Endothelial cell of umbilical vein (primary cell): ENCODE data around the gene PRIM2. TPM values are rescaled to one million over a fixed set of nuclear protein-coding genes. Genes with fewer than 3 reads are reported as not detected.
"Not testable (repeated sequence)": the region's sequence is repeated elsewhere in the genome, so short reads cannot be mapped to it uniquely, and the experiment has no call there.

Experiments
- BruUV-seq: library from RNA; stranded (reverse); fragments of 400-500 nt; replicated peaks from 2 replicates; lab custom pipeline; 2021; lab: Mats Ljungman, UMichigan
- CTCF ChIA-PET: fragments of 300-600, 350-600 bp; sonication (Branson Sonifier 250); formaldehyde crosslinking; loops from one replicate; lab custom pipeline; 2021; ENCODE audit warnings: antibody characterized with exemption, inconsistent platforms; lab: Charles Lee
- POLR2A ChIA-PET: fragments of 300-600, 350-600 bp; sonication (Branson Sonifier 250); formaldehyde crosslinking; loops from one replicate; lab custom pipeline; 2021; ENCODE audit warnings: antibody characterized with exemption, inconsistent platforms; lab: Charles Lee
- DNase-seq: peaks from one replicate; pipeline ENCODE4 v3.0.0-alpha.2; 2011; ENCODE audit warnings: low read depth, low spot score
- FAIRE-seq: peaks from 2 replicates; lab custom pipeline; 2011; peaks lifted over from hg19 to GRCh38; lab: Jason Lieb, UNC
- H2AFZ ChIP-seq: 2 replicates; pipeline ENCODE4 v1.6.0; 2012; ENCODE audit warnings: low read depth, low read length, control low read depth, inconsistent platforms
- H3K27ac ChIP-seq: 2 replicates; pipeline ENCODE4 v1.5.1; 2011; ENCODE audit warnings: low read depth, mild to moderate bottlenecking, control low read depth, low read length, moderate library complexity; ENCODE audit not compliant: insufficient read depth
- H3K27me3 ChIP-seq, 2 experiments: 2 replicates each; pipeline versions ENCODE4 v1.6.0 to v1.6.1; 2011; ENCODE audit warnings: low read length in 2 of 2, mixed read lengths in 1 of 2; ENCODE audit not compliant: control insufficient read depth in 2 of 2, insufficient read depth in 2 of 2
- H3K36me3 ChIP-seq, 2 experiments: 2 replicates in 1 of 2; 3 replicates in 1 of 2; pipeline ENCODE4 v1.5.1; 2011; ENCODE audit warnings: low read length in 2 of 2, mild to moderate bottlenecking in 1 of 2, moderate library complexity in 1 of 2; ENCODE audit not compliant: control insufficient read depth in 2 of 2, insufficient read depth in 2 of 2; ENCODE audit errors: extremely low read depth in 1 of 2
- H3K4me1 ChIP-seq: 3 replicates; pipeline ENCODE4 v1.5.1; 2011; ENCODE audit warnings: mild to moderate bottlenecking, low read length; ENCODE audit not compliant: control insufficient read depth, insufficient read depth; ENCODE audit errors: extremely low read depth
- H3K4me2 ChIP-seq: 2 replicates; pipeline ENCODE4 v1.6.1; 2011; ENCODE audit warnings: low read length, control low read depth, mixed read lengths; ENCODE audit not compliant: insufficient read depth
- H3K4me3 ChIP-seq, 3 experiments: fragments of 200-600 bp in 1 of 3; sonication (generic), shearing (Covaris generic) in 1 of 3; replicated peaks in 1 of 3; 2 replicates each; pipeline ENCODE4 v1.5.1; 2011 to 2016; ENCODE audit warnings: control low read depth in 3 of 3, low read length in 3 of 3, mild to moderate bottlenecking in 2 of 3, inconsistent platforms in 1 of 3, low read depth in 1 of 3, moderate library complexity in 1 of 3; ENCODE audit not compliant: insufficient read depth in 1 of 3
- H3K79me2 ChIP-seq: 2 replicates; pipeline ENCODE4 v1.6.0; 2012; ENCODE audit warnings: low read length, inconsistent platforms; ENCODE audit not compliant: control insufficient read depth, insufficient read depth
- H3K9ac ChIP-seq: replicated peaks from 2 replicates; pipeline ENCODE3; 2011; ENCODE audit warnings: low read length, control low read depth; ENCODE audit not compliant: insufficient read depth; ENCODE audit errors: extremely low read depth
- H3K9me1 ChIP-seq: replicated peaks from 3 replicates; pipeline ENCODE4 v1.6.0; 2011; ENCODE audit warnings: mild to moderate bottlenecking, low read length; ENCODE audit not compliant: control insufficient read depth, insufficient read depth; ENCODE audit errors: extremely low read depth
- H3K9me3 ChIP-seq: replicated peaks from 2 replicates; pipeline ENCODE4 v1.5.1; 2012; ENCODE audit warnings: low read length, inconsistent platforms; ENCODE audit not compliant: control insufficient read depth, insufficient read depth
- H4K20me1 ChIP-seq: replicated peaks from 2 replicates; pipeline ENCODE3; 2011; ENCODE audit warnings: mild to moderate bottlenecking, low read length; ENCODE audit not compliant: control insufficient read depth, insufficient read depth; ENCODE audit errors: extremely low read depth
- dilution Hi-C: fragments of 300-500 bp; cut with MboI; formaldehyde crosslinking; loops from one replicate; pipeline ENCODE4 v1.15.0; 2019; ENCODE audit warnings: low sequenced_read_pairs; ENCODE audit not compliant: extremely low pct_ligation_motif_present
- intact Hi-C: fragments of 100-400 bp; cut with micrococcal nuclease; formaldehyde crosslinking; loops from one replicate; pipeline ENCODE4 v1.10.0; 2022
- polyA plus RNA-seq, 4 experiments: library from polyadenylated mRNA; depleted of rRNA in 3 of 4; stranded (reverse) in 3 of 4; unstranded in 1 of 4; fragments of >200 nt; gene quantifications; 2 replicates each; pipeline versions ENCODE4 v1.2.1 to v1.2.3, GENCODE V29; 2011 to 2012; ENCODE audit warnings: missing spikeins in 1 of 4
- total RNA-seq: library from RNA; stranded (reverse); gene quantifications from 2 replicates; pipeline ENCODE4 v1.2.3, GENCODE V29; 2021

The PRIM2 gene
- total and polyA plus RNA-seq, 2 donors (not counting 3 experiments of a cell fraction or from before 2014, with no cell fraction given) = 5.3 to 21.0 TPM

- H3K4me2 ChIP-seq, H3K27me3 ChIP-seq, DNase-seq, H3K9me1 ChIP-seq, H3K79me2 ChIP-seq, H3K9me3 ChIP-seq, H3K9ac ChIP-seq, H3K4me1 ChIP-seq, FAIRE-seq, POLR2A ChIA-PET, CTCF ChIA-PET, H4K20me1 ChIP-seq, intact Hi-C loops, dilution Hi-C loops, H3K4me3 ChIP-seq, H2AFZ ChIP-seq, H3K27ac ChIP-seq, H3K36me3 ChIP-seq, BruUV-seq: not testable (repeated sequence)
Observed at GRCh38 chr6:57572119-57572518, 254.7 kb downstream of the PRIM2 start.

- H3K4me3 ChIP-seq, H3K4me2 ChIP-seq, dilution Hi-C loops, intact Hi-C loops, H3K9me3 ChIP-seq, POLR2A ChIA-PET, H2AFZ ChIP-seq, H3K9ac ChIP-seq, H3K9me1 ChIP-seq, H3K4me1 ChIP-seq, DNase-seq, FAIRE-seq, BruUV-seq, H3K27me3 ChIP-seq, H4K20me1 ChIP-seq, H3K36me3 ChIP-seq, H3K27ac ChIP-seq, CTCF ChIA-PET, H3K79me2 ChIP-seq: not testable (repeated sequence)
Observed at GRCh38 chr6:57572844-57573243, 255.4 kb downstream of the PRIM2 start.

GRCh38 chr6:57577023-57577422 is 259.6 kb downstream of the PRIM2 start:
- H3K9me1 ChIP-seq, BruUV-seq, H3K4me1 ChIP-seq, H3K4me3 ChIP-seq, FAIRE-seq, H3K4me2 ChIP-seq, DNase-seq, H4K20me1 ChIP-seq, intact Hi-C loops, H3K9me3 ChIP-seq, H3K9ac ChIP-seq, H3K36me3 ChIP-seq, H3K27ac ChIP-seq, CTCF ChIA-PET, POLR2A ChIA-PET, H2AFZ ChIP-seq, dilution Hi-C loops, H3K79me2 ChIP-seq, H3K27me3 ChIP-seq: not testable (repeated sequence)

GRCh38 chr6:57579489-57579888 is 262.1 kb downstream of the PRIM2 start:
- H3K27me3 ChIP-seq, H3K9me1 ChIP-seq, FAIRE-seq, H3K4me3 ChIP-seq, H3K9ac ChIP-seq, BruUV-seq, H2AFZ ChIP-seq, intact Hi-C loops, H3K79me2 ChIP-seq, H3K4me2 ChIP-seq, H3K9me3 ChIP-seq, H3K4me1 ChIP-seq, CTCF ChIA-PET, H4K20me1 ChIP-seq, H3K36me3 ChIP-seq, H3K27ac ChIP-seq, POLR2A ChIA-PET, dilution Hi-C loops: not testable (repeated sequence)
- peak; percentile 32 for DNase-seq
